ENCODE results near the gene TIRAP. TPM values are rescaled to one million over a fixed set of nuclear protein-coding genes. Genes with fewer than 3 reads are reported as not detected.

TIRAP gene
- total RNA-seq, 1 donor from 2014 or later: 10.0 TPM

DNA sequence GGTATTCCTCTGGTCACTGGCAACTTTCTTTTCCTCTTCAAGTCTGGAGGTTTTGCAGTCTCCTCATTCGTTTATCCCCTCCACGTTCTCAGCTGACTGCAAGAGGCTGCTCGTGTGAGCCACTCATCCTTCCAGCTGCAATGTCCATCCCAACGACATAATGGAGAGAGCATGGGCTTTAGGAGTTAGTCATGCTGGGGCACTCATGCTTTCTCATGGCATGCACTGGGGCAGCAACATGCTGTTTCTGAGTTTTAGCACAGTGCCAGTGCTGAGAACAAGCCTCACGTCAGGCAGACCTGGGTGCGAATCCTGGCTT is 28.1 kb downstream of the TIRAP start:
- TF ChIP-seq, protein P1, sequence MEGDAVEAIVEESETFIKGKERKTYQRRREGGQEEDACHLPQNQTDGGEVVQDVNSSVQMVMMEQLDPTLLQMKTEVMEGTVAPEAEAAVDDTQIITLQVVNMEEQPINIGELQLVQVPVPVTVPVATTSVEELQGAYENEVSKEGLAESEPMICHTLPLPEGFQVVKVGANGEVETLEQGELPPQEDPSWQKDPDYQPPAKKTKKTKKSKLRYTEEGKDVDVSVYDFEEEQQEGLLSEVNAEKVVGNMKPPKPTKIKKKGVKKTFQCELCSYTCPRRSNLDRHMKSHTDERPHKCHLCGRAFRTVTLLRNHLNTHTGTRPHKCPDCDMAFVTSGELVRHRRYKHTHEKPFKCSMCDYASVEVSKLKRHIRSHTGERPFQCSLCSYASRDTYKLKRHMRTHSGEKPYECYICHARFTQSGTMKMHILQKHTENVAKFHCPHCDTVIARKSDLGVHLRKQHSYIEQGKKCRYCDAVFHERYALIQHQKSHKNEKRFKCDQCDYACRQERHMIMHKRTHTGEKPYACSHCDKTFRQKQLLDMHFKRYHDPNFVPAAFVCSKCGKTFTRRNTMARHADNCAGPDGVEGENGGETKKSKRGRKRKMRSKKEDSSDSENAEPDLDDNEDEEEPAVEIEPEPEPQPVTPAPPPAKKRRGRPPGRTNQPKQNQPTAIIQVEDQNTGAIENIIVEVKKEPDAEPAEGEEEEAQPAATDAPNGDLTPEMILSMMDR (IDR thresholded peaks at IDR 0.05; ENCODE audit: unreplicated experiment): no peak
- H3K36me3 Mint-ChIP-seq: peaks cover 18% of the 10 kb centered on the region
- H3K27me3 Mint-ChIP-seq (ENCODE audit: low read depth): no peaks in the 10 kb centered on the region
- H3K9me3 Mint-ChIP-seq: peaks cover 7% of the 10 kb centered on the region
- H3K27ac Mint-ChIP-seq: no peak overlapping the region
- no peak overlapping the region for H3K4me3 Mint-ChIP-seq
- H3K4me1 Mint-ChIP-seq: peaks cover 10% of the 10 kb centered on the region
- DNase-seq (ENCODE audit: low spot score in 2 of 2, unreplicated experiment in 2 of 2): no peak

- TF ChIP-seq, protein P1 (IDR thresholded peaks at IDR 0.05; ENCODE audit: unreplicated experiment): no peak
- no peak overlapping the region for H3K4me3 Mint-ChIP-seq
- DNase-seq (ENCODE audit: low spot score in 2 of 2, unreplicated experiment in 2 of 2): no peak
- H3K4me1 Mint-ChIP-seq: peaks cover 10% of the 10 kb centered on the region
- peaks cover 23% of the 10 kb centered on the region for H3K36me3 Mint-ChIP-seq
- H3K27me3 Mint-ChIP-seq (ENCODE audit: low read depth): no peaks in the 10 kb centered on the region
- no peak overlapping the region for H3K27ac Mint-ChIP-seq
- H3K9me3 Mint-ChIP-seq: peaks cover 13% of the 10 kb centered on the region
Measured at GRCh38 chr11:126311401-126312291, 28.8 kb downstream of the TIRAP start.

DNA sequence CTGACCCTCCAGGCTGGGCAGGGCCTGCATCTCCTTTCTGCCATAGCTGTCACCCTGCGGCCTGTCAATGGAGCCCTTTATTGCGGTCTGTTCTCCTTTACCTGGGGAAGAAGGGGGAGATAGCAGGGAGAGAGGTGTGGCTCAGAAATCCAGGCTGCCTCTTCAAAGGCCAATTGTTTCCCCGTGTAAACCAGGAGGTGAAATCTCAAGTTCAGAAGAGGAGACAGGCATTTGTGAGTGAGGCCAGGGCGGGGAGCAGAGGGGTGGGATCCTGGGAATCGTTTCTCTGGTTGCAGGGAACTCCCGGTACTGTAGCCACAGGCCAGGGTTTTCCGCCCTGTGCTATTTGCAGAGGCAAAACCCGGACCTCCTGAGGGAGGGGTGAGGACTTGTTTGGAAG is 30.1 kb downstream of the TIRAP start:
- peaks cover 13% of the 10 kb centered on the region for H3K9me3 Mint-ChIP-seq
- peaks cover 27% of the 10 kb centered on the region for H3K36me3 Mint-ChIP-seq
- TF ChIP-seq, protein P1 (IDR thresholded peaks at IDR 0.05; ENCODE audit: unreplicated experiment): no peak
- peaks cover 15% of the 10 kb centered on the region for H3K4me1 Mint-ChIP-seq
- DNase-seq (ENCODE audit: low spot score in 2 of 2, unreplicated experiment in 2 of 2): no peak
- H3K27me3 Mint-ChIP-seq (ENCODE audit: low read depth): no peaks in the 10 kb centered on the region
- no peak overlapping the region for H3K27ac Mint-ChIP-seq
- no peak overlapping the region for H3K4me3 Mint-ChIP-seq

DNA sequence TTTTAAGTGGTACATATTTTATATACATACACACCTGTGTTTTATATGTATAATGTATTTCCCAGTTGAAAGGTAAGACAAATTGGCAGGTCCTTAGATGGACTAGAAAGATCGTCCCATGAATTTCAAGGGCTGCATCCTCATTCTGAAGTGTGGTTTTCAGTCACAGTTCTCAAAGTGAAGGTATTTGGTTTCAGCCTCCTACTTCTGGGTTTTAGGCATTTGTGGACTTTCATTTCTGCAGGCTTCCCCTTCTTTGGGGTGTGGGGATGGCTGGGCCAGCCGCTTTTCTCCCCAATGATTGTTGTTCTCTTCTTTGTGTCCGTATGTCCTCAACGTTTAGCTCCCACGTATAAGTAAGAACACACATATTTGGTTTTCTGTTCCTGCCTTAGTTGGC is 30.9 kb downstream of the TIRAP start:
- peaks cover 13% of the 10 kb centered on the region for H3K9me3 Mint-ChIP-seq

GRCh38 chr11:126317432-126317755 is 34.5 kb downstream of the TIRAP start:
- TF ChIP-seq, protein P1 (IDR thresholded peaks at IDR 0.05; ENCODE audit: unreplicated experiment): no peak
- Mint-ChIP-seq H3K27me3 (ENCODE audit: low read depth) (no peaks in the 10 kb centered on the region), H3K27ac (peak overlapping the region; percentile 94), H3K4me1 (peaks cover 24% of the 10 kb centered on the region), H3K4me3 (no peak overlapping the region), H3K9me3 (peaks cover 13% of the 10 kb centered on the region), H3K36me3 (peaks cover 20% of the 10 kb centered on the region)
- DNase-seq (ENCODE audit: low spot score in 2 of 2, unreplicated experiment in 2 of 2): no peak

More for the DNA sequence above, 30.9 kb downstream of the TIRAP start:
- no peak overlapping the region for H3K4me3 Mint-ChIP-seq
- peaks cover 27% of the 10 kb centered on the region for H3K36me3 Mint-ChIP-seq
- TF ChIP-seq, protein P1 (IDR thresholded peaks at IDR 0.05; ENCODE audit: unreplicated experiment): no peak
- no peak for DNase-seq (ENCODE audit: low spot score in 2 of 2, unreplicated experiment in 2 of 2)
- H3K4me1 Mint-ChIP-seq: peaks cover 19% of the 10 kb centered on the region
- H3K27ac Mint-ChIP-seq: no peak overlapping the region
- no peaks in the 10 kb centered on the region for H3K27me3 Mint-ChIP-seq (ENCODE audit: low read depth)
